ENCODE data around the gene NCOA7.

DNA sequence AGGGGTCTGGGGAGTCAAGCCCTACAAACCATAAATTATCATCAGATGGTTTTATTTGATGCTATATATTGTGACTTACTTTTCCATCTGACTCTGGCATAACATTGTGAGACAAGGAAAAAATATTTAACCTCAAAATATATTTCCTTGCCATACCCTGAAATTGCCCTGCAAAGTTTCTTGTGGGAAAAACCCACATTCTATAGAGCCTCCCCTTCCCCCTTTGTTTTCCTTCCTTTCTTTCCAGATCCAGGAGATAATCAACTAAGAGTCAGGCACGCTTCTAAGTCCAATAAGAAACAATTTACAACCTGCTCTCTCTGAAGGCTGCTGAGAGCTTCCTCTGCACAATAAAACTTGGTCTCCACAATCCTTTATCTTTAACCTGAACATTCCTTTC is 148.3 kb downstream of the NCOA7 start:
- TF ChIP-seq, protein P1, sequence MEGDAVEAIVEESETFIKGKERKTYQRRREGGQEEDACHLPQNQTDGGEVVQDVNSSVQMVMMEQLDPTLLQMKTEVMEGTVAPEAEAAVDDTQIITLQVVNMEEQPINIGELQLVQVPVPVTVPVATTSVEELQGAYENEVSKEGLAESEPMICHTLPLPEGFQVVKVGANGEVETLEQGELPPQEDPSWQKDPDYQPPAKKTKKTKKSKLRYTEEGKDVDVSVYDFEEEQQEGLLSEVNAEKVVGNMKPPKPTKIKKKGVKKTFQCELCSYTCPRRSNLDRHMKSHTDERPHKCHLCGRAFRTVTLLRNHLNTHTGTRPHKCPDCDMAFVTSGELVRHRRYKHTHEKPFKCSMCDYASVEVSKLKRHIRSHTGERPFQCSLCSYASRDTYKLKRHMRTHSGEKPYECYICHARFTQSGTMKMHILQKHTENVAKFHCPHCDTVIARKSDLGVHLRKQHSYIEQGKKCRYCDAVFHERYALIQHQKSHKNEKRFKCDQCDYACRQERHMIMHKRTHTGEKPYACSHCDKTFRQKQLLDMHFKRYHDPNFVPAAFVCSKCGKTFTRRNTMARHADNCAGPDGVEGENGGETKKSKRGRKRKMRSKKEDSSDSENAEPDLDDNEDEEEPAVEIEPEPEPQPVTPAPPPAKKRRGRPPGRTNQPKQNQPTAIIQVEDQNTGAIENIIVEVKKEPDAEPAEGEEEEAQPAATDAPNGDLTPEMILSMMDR (IDR thresholded peaks at IDR 0.05) = no peak
- no peak for TF ChIP-seq POLR2A (IDR thresholded peaks at IDR 0.05)

All from adrenal gland (tissue), 5 donors.